PFSK-1 (cell line): ENCODE results near the gene CHMP2B.

ENCODE experiments used
- FOXP2 ChIP-seq: optimal IDR thresholded peaks from 2 replicates; pipeline ENCODE3; 2011; ENCODE audit warnings: borderline replicate concordance, control low read depth, inconsistent platforms; ENCODE audit not compliant: insufficient read depth; ENCODE audit errors: extremely low read length, extremely low read depth
- POLR2AphosphoS5 ChIP-seq: IDR thresholded peaks from 2 replicates; pipeline ENCODE4 v1.6.1; 2012; ENCODE audit warnings: low read depth, mild to moderate bottlenecking, control low read depth, low read length, moderate library complexity
- SIN3A ChIP-seq: IDR thresholded peaks from 2 replicates; pipeline ENCODE4 v1.6.1; 2012; ENCODE audit warnings: mild to moderate bottlenecking, low read length, moderate library complexity, borderline replicate concordance; ENCODE audit not compliant: insufficient read depth
- TAF1 ChIP-seq: IDR thresholded peaks from 2 replicates; pipeline ENCODE4 v1.6.1; 2012; ENCODE audit warnings: low read length, control low read depth, borderline replicate concordance; ENCODE audit not compliant: insufficient read depth
- TF ChIP-seq, protein P1 (sequence below), 2 experiments: IDR thresholded peaks; 2 replicates each; pipeline versions ENCODE4 v1.6.1 to v1.8.0; 2011 to 2012; ENCODE audit warnings: low read depth in 2 of 2, low read length in 2 of 2, control low read depth in 1 of 2, inconsistent platforms in 1 of 2, mild to moderate bottlenecking in 1 of 2, moderate library complexity in 1 of 2; ENCODE audit not compliant: insufficient read depth in 1 of 2

CHMP2B gene

DNA sequence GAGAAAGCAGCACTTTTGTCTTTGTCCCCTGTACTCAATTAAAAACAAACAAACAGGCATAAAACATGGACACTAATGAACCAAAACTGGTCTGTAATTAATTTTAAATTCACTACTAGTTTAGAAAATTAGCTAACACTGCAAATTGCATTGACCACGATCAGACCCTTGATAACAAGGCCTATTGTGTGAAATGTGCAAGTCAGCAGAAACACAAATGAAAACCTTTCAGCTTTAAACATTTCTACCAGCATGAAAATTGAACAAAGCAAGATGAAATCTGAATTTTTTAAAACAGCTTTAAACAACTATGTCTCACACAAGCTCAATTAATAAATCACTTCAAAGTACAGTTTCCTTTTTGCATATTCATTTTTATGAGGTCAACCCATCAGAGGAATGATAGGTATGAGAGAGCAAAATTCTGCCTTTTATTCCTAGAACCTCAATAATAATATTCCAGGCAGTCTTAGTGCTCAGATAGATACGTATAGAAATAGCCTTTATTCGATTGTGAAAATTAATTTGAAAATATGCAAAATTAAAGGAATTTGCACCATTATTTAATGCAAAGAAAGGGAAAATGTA, 27.0 kb upstream of the CHMP2B start:
- no peak for TF ChIP-seq FOXP2
- TF ChIP-seq, protein P1, sequence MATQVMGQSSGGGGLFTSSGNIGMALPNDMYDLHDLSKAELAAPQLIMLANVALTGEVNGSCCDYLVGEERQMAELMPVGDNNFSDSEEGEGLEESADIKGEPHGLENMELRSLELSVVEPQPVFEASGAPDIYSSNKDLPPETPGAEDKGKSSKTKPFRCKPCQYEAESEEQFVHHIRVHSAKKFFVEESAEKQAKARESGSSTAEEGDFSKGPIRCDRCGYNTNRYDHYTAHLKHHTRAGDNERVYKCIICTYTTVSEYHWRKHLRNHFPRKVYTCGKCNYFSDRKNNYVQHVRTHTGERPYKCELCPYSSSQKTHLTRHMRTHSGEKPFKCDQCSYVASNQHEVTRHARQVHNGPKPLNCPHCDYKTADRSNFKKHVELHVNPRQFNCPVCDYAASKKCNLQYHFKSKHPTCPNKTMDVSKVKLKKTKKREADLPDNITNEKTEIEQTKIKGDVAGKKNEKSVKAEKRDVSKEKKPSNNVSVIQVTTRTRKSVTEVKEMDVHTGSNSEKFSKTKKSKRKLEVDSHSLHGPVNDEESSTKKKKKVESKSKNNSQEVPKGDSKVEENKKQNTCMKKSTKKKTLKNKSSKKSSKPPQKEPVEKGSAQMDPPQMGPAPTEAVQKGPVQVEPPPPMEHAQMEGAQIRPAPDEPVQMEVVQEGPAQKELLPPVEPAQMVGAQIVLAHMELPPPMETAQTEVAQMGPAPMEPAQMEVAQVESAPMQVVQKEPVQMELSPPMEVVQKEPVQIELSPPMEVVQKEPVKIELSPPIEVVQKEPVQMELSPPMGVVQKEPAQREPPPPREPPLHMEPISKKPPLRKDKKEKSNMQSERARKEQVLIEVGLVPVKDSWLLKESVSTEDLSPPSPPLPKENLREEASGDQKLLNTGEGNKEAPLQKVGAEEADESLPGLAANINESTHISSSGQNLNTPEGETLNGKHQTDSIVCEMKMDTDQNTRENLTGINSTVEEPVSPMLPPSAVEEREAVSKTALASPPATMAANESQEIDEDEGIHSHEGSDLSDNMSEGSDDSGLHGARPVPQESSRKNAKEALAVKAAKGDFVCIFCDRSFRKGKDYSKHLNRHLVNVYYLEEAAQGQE (IDR thresholded peaks at IDR 0.05; ENCODE audit: insufficient read depth in 1 of 2, low read depth in 2 of 2, low read length in 2 of 2), result no peak
- TF ChIP-seq TAF1, result no peak
- TF ChIP-seq POLR2AphosphoS5, result no peak
- TF ChIP-seq SIN3A, result no peak

DNA sequence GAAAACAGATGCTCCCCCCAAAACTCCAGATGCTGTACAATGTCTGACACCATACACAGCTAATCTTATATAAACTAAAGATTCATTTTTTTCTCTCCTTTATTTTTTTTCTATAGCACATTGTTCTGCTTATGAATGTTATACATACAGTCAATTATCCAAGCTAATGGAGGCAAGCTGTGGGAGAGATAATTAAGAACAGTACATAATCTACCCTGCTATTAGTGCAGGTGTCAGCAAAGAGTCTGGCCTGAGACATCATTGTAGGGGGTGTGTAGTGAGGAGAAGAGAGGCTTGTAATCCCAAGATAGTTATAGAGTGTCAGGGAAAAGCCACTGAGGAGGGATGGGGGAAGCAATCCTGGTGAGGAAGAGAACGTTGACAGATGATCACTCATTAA, 25.4 kb upstream of the CHMP2B start:
- TF ChIP-seq TAF1 (no peak), FOXP2 (no peak), SIN3A (no peak), POLR2AphosphoS5 (no peak)
- TF ChIP-seq, protein P1 (IDR thresholded peaks at IDR 0.05; ENCODE audit: insufficient read depth in 1 of 2, low read depth in 2 of 2, low read length in 2 of 2), result no peak

DNA sequence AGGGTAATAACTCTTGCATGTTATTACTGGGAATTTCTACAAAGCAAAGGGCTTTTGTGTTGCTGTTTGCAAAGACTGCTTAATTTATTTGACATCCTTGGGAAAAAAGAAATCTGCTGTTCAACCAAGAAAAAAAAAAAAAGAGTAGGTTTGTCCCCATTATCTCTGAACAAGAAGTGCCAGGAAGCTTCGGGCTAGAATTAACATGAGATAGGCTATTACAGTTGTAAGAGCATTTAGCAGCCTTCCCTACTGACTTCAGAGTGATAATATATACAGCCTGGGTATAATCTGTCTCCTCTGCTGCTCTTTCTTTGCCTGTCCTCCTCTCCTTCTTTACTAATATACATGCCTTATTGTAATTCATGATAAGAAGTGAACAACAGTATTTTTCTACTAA, 23.3 kb upstream of the CHMP2B start:
- TF ChIP-seq FOXP2 (no peak), POLR2AphosphoS5 (no peak), SIN3A (no peak), TAF1 (no peak)
- TF ChIP-seq, protein P1 (IDR thresholded peaks at IDR 0.05; ENCODE audit: insufficient read depth in 1 of 2, low read depth in 2 of 2, low read length in 2 of 2), result no peak

DNA sequence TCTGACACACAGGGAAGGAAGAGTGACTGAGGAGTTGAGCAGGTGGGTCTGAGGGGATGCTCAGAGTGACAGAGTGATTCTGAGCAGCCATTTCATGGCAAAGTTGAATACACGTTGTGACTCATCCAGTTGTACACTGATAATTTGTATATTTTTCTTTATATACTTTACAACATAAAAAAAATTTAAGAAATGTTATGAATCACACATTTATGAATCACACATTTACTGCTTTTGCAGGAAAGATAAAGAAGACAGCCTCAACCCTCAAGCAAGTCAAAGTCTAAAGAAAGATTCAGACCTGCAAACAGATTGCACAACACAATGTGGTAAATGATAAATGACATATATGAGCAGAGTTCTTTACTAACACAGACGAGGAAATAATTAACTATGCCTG, 21.0 kb upstream of the CHMP2B start:
- TF ChIP-seq POLR2AphosphoS5 (no peak), TAF1 (no peak), FOXP2 (no peak), SIN3A (no peak)
- TF ChIP-seq, protein P1 (IDR thresholded peaks at IDR 0.05; ENCODE audit: insufficient read depth in 1 of 2, low read depth in 2 of 2, low read length in 2 of 2), result no peak
